Neural progenitor cell (in vitro differentiated cells): ENCODE results near the gene PEBP1.

Experiments used
- CTCF ChIP-seq: fragments of 200-600 bp; sonication (generic); IDR thresholded peaks from 2 replicates; pipeline ENCODE4 v1.5.1; 2017; ENCODE audit warnings: antibody characterized with exemption, mild to moderate bottlenecking
- EZH2 ChIP-seq: fragments of 200-600 bp; sonication (generic); IDR thresholded peaks from 2 replicates; pipeline ENCODE4 v1.6.1; 2017; ENCODE audit warnings: antibody characterized with exemption, mild to moderate bottlenecking, moderate library complexity

DNA sequence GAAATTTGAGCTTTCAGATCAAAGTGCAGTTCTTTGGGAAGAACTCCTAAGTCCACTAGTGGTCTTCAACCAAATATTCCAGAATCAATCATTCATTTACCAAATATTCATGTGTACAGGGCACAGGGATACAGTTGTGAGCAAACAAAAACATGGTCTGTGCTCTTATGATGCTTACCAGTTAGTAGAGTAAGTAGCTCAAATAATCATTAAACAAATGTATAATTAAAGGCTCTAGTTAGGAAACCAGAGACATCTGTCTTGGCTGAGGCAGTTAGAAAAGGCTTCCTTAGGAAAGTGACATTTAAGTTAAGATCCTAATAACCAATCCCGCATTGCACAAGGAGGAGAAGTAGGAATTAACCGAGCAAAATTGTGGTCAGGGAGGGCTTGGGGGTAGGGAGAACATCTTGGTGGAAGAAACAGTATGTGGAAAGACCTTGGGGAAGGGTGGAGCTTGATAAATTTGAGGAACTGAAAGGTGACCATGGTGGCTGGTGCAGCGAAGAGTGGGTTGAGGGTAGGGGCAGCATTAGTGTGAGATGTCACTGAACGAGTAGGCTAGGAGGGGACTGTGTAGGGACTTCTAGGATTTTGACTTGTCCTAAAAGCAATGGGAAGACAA lies 40.0 kb downstream of the PEBP1 start:
- no peak for TF ChIP-seq CTCF
- no peak for TF ChIP-seq EZH2
